Prostate gland (tissue), 2 donors: ENCODE measurements around the gene FAM114A1. TPM values are rescaled to one million over a fixed set of nuclear protein-coding genes. Genes with fewer than 3 reads are reported as not detected.

Source experiments
- DNase-seq: peaks from one replicate; pipeline ENCODE4 v3.0.0-alpha.2; 2019; ENCODE audit warnings: low spot score
- H3K27ac ChIP-seq, 2 donors: fragments of 200-600 bp; sonication (generic); 2 replicates each; pipeline ENCODE4 v1.5.1; 2017 to 2019
- H3K27me3 ChIP-seq: fragments of 200-600 bp; sonication (generic); replicated peaks from 2 replicates; pipeline ENCODE4 v1.5.1; 2019; ENCODE audit not compliant: insufficient read depth
- H3K36me3 ChIP-seq, 2 donors: fragments of 200-600 bp; sonication (generic); 1 replicate in 1 of 2; 2 replicates in 1 of 2; pipeline versions ENCODE4 v1.5.1 to v1.8.1; 2017 to 2019
- H3K4me1 ChIP-seq: fragments of 200-600 bp; sonication (generic); replicated peaks from 2 replicates; pipeline ENCODE4 v1.5.1; 2019
- H3K4me3 ChIP-seq, 2 donors: fragments of 200-600 bp; sonication (generic); 2 replicates each; pipeline ENCODE4 v1.5.1; 2017 to 2019
- H3K9me3 ChIP-seq: fragments of 200-600 bp; sonication (generic); 2 replicates; pipeline ENCODE4 v1.5.1; 2017
- POLR2A ChIP-seq: fragments of 450-650 bp; IDR thresholded peaks from one replicate; pipeline ENCODE4 v1.6.1; 2016; ENCODE audit warnings: antibody characterized with exemption, mild to moderate bottlenecking
- POLR2AphosphoS5 ChIP-seq: sonication (generic); formaldehyde crosslinking; IDR thresholded peaks from one replicate; pipeline ENCODE4 v1.6.1; 2017; ENCODE audit warnings: antibody characterized with exemption
- WGBS: methylation state at CpG from one replicate; pipeline ENCODE4 v1.1.5; 2018; 5-methylcytosine and 5-hydroxymethylcytosine counted together
- intact Hi-C: fragments of 100-400 bp; cut with DNase I; formaldehyde crosslinking; loops from one replicate; pipeline ENCODE4 v1.14.2; 2022
- total RNA-seq, 2 donors: library from RNA; depleted of rRNA; stranded (reverse); fragments of >200 nt; gene quantifications; one replicate each; pipeline ENCODE4 v1.1.0, GENCODE V29; 2016
- TF ChIP-seq, protein P1 (sequence below), 4 experiments: fragments of 200-600 bp in 2 of 4; fragments of 450-650 bp in 2 of 4; sonication (generic) in 2 of 4; IDR thresholded peaks; 1 replicate in 3 of 4; 2 replicates in 1 of 4; pipeline ENCODE4 v1.5.1; 2016 to 2019; ENCODE audit warnings: antibody characterized with exemption in 4 of 4, mild to moderate bottlenecking in 2 of 4, moderate library complexity in 2 of 4

Gene FAM114A1
- total RNA-seq, 2 donors from 2014 or later: 117 to 118 TPM

GRCh38 chr4:38964942-38965775 lies 97.6 kb downstream of the FAM114A1 start:
- Histone ChIP-seq H3K36me3 (no peaks in the 10 kb centered on the region), H3K4me1 (no peaks in the 10 kb centered on the region), H3K9me3 (no peaks in the 10 kb centered on the region), H3K4me3 (no peak overlapping the region), H3K27me3 (no peaks in the 10 kb centered on the region), H3K27ac (no peak overlapping the region)
- intact Hi-C loops: no loop called here
- TF ChIP-seq, protein P1, sequence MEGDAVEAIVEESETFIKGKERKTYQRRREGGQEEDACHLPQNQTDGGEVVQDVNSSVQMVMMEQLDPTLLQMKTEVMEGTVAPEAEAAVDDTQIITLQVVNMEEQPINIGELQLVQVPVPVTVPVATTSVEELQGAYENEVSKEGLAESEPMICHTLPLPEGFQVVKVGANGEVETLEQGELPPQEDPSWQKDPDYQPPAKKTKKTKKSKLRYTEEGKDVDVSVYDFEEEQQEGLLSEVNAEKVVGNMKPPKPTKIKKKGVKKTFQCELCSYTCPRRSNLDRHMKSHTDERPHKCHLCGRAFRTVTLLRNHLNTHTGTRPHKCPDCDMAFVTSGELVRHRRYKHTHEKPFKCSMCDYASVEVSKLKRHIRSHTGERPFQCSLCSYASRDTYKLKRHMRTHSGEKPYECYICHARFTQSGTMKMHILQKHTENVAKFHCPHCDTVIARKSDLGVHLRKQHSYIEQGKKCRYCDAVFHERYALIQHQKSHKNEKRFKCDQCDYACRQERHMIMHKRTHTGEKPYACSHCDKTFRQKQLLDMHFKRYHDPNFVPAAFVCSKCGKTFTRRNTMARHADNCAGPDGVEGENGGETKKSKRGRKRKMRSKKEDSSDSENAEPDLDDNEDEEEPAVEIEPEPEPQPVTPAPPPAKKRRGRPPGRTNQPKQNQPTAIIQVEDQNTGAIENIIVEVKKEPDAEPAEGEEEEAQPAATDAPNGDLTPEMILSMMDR (IDR thresholded peaks at IDR 0.05): no peak
- TF ChIP-seq POLR2AphosphoS5 (no peak), POLR2A (no peak)
- WGBS: 89% methylated on average over 11 of the region's 11 CpGs
- DNase-seq: no peak

DNA sequence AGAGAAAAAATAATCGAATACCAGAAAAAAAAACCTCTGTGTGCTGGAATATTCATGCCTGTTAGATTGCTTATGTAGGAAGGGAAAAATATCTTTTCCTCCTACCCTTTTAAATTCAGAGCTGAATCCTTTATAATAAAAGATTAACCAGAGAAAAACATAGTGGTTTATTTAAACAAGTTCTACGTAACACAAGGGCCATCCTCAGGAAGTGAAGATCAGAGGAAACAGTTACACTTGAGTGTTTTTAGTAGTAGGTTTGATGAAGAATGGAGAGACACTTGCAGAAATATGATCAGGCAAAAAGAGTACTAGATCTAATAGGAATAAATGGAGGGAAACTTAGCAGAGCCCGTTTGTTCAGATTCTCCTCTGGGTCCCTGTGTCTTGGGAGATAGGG lies 98.3 kb downstream of the FAM114A1 start:
- H3K27me3 ChIP-seq: no peaks in the 10 kb centered on the region
- no peak for DNase-seq
- no peak overlapping the region for H3K4me3 ChIP-seq
- no peaks in the 10 kb centered on the region for H3K4me1 ChIP-seq
- TF ChIP-seq POLR2A (no peak), POLR2AphosphoS5 (no peak)
- TF ChIP-seq, protein P1 (IDR thresholded peaks at IDR 0.05): no peak
- 74% methylated on average over 3 of the region's 3 CpGs for WGBS
- intact Hi-C loops: no loop called here
- no peaks in the 10 kb centered on the region for H3K36me3 ChIP-seq
- H3K9me3 ChIP-seq: no peaks in the 10 kb centered on the region
- H3K27ac ChIP-seq: no peak overlapping the region

GRCh38 chr4:38967260-38968095 lies 99.9 kb downstream of the FAM114A1 start:
- WGBS: 84% methylated on average over 7 of the region's 7 CpGs
- no peak overlapping the region for H3K27ac ChIP-seq

GRCh38 chr4:38968668-38969067 lies 101.1 kb downstream of the FAM114A1 start:
- Histone ChIP-seq H3K4me3 (no peak overlapping the region), H3K9me3 (no peaks in the 10 kb centered on the region), H3K27ac (no peak overlapping the region), H3K4me1 (no peaks in the 10 kb centered on the region), H3K27me3 (no peaks in the 10 kb centered on the region), H3K36me3 (no peaks in the 10 kb centered on the region)
- WGBS: 99% methylated on average over 5 of the region's 5 CpGs
- TF ChIP-seq, protein P1 (IDR thresholded peaks at IDR 0.05): no peak
- TF ChIP-seq POLR2A (no peak), POLR2AphosphoS5 (no peak)
- DNase-seq: no peak
- intact Hi-C loops: no loop called here

More at GRCh38 chr4:38967260-38968095, 99.9 kb downstream of the FAM114A1 start:
- H3K27me3 ChIP-seq: no peaks in the 10 kb centered on the region
- DNase-seq: no peak
- no peak overlapping the region for H3K4me3 ChIP-seq
- no peaks in the 10 kb centered on the region for H3K9me3 ChIP-seq
- intact Hi-C loops: no loop called here
- TF ChIP-seq POLR2AphosphoS5: no peak
- TF ChIP-seq POLR2A: no peak
- TF ChIP-seq, protein P1 (IDR thresholded peaks at IDR 0.05): no peak
- no peaks in the 10 kb centered on the region for H3K36me3 ChIP-seq
- H3K4me1 ChIP-seq: no peaks in the 10 kb centered on the region
